SK-N-MC (cell line): ENCODE measurements around the gene PCBP3.

Source experiments
- EZH2 ChIP-seq: fragments of 200-600 bp; sonication (generic); IDR thresholded peaks from one replicate; pipeline ENCODE4 v1.6.1; 2017; ENCODE audit warnings: antibody characterized with exemption
- POLR2AphosphoS5 ChIP-seq: IDR thresholded peaks from 2 replicates; pipeline ENCODE4 v1.6.1; 2012; ENCODE audit warnings: mild to moderate bottlenecking, low read depth, low read length, borderline replicate concordance

- TF ChIP-seq EZH2 (no peak), POLR2AphosphoS5 (no peak)
These were observed 209.4 kb downstream of the PCBP3 start for GRCh38 chr21:45852886-45853400.
